HepG2 (cell line): ENCODE data around the gene TOM1L2. TPM values are rescaled to one million over a fixed set of nuclear protein-coding genes. Genes with fewer than 3 reads are reported as not detected.

Source experiments
- PBX2 ChIP-seq: IDR thresholded peaks from 2 replicates; pipeline ENCODE4 v1.6.1; 2016; ENCODE audit warnings: control low read depth
- PCBP2 ChIP-seq: fragments of 200-400 bp; formaldehyde crosslinking; optimal IDR thresholded peaks from 2 replicates; pipeline ENCODE3; 2018; ENCODE audit warnings: low read length, low read depth; ENCODE audit not compliant: poor library complexity, severe bottlenecking
- RARA ChIP-seq: IDR thresholded peaks from 2 replicates; pipeline ENCODE4 v1.6.1; 2016; ENCODE audit warnings: missing genetic modification reagents, missing compliant biosample characterization
- RNF2 ChIP-seq: fragments of 450-650 bp; conservative IDR thresholded peaks from 2 replicates; pipeline ENCODE4 v1.6.1; 2016; ENCODE audit warnings: low read depth
- TCF12 ChIP-seq, 2 experiments: fragments of 450-650 bp in 1 of 2; sonication (generic) in 1 of 2; formaldehyde crosslinking in 1 of 2; IDR thresholded peaks; 2 replicates each; pipeline versions ENCODE4 v1.6.1 to v1.8.0; 2017 to 2022; ENCODE audit warnings: antibody characterized with exemption in 1 of 2, mild to moderate bottlenecking in 1 of 2, missing genetic modification reagents in 1 of 2, moderate library complexity in 1 of 2
- ZBTB38 ChIP-seq: sonication (generic); formaldehyde crosslinking; IDR thresholded peaks from 2 replicates; pipeline ENCODE4 v1.5.1; 2020; ENCODE audit warnings: mild to moderate bottlenecking, missing genetic modification reagents
- ZKSCAN1 ChIP-seq: fragments of 150-350 bp; IDR thresholded peaks from 2 replicates; pipeline ENCODE4 v1.6.1; 2014; ENCODE audit warnings: low read length
- ZNF136 ChIP-seq: sonication (generic); formaldehyde crosslinking; IDR thresholded peaks from 2 replicates; pipeline ENCODE4 v1.8.1; 2022; ENCODE audit warnings: low read depth, mild to moderate bottlenecking, moderate library complexity, missing genetic modification reagents
- ZNF337 ChIP-seq: sonication (generic); formaldehyde crosslinking; IDR thresholded peaks from 2 replicates; pipeline ENCODE4 v1.5.1; 2020; ENCODE audit warnings: missing genetic modification reagents, low read depth, mild to moderate bottlenecking, borderline replicate concordance
- ZNF530 ChIP-seq: sonication (generic); formaldehyde crosslinking; IDR thresholded peaks from 2 replicates; pipeline ENCODE4 v1.5.0; 2020; ENCODE audit warnings: low read depth, mild to moderate bottlenecking, missing genetic modification reagents
- ZNF550 ChIP-seq: sonication (generic); formaldehyde crosslinking; IDR thresholded peaks from 2 replicates; pipeline ENCODE4 v1.4.0; 2020; ENCODE audit warnings: mild to moderate bottlenecking, missing genetic modification reagents, borderline replicate concordance
- ZNF609 ChIP-seq: sonication (generic); formaldehyde crosslinking; IDR thresholded peaks from 2 replicates; pipeline ENCODE4 v1.4.0; 2020; ENCODE audit warnings: mild to moderate bottlenecking, missing genetic modification reagents, borderline replicate concordance
- polyA plus RNA-seq, 8 experiments: library from polyadenylated mRNA; depleted of rRNA in 3 of 8; stranded (reverse) in 7 of 8; unstranded in 1 of 8; fragments of >200 nt; fragmentation: Illumina TruSeq in 4 of 8; extraction: Trizol in 4 of 8; gene quantifications; 2 replicates each; pipeline versions ENCODE4 v1.2.1 to v1.2.3, GENCODE V29; 2011 to 2016; ENCODE audit warnings: low read depth in 4 of 8, missing spikeins in 1 of 8, mixed read lengths in 1 of 8; ENCODE audit not compliant: insufficient read depth in 1 of 8
- total RNA-seq, 5 experiments: library from RNA; depleted of rRNA; stranded (reverse); fragments of >200 nt; fragmentation: Illumina TruSeq; extraction: Trizol; gene quantifications; 2 replicates each; pipeline ENCODE4 v1.2.3, GENCODE V29; 2016; ENCODE audit warnings: low read depth in 1 of 5
- TF ChIP-seq, protein P1 (sequence below): sonication (generic); formaldehyde crosslinking; IDR thresholded peaks from 2 replicates; pipeline ENCODE4 v1.5.0; 2020; ENCODE audit warnings: mild to moderate bottlenecking, missing genetic modification reagents
- TF ChIP-seq, protein P2 (sequence below): sonication (generic); formaldehyde crosslinking; IDR thresholded peaks from 2 replicates; pipeline ENCODE4 v1.5.0; 2020; ENCODE audit warnings: mild to moderate bottlenecking, missing genetic modification reagents, moderate library complexity
- TF ChIP-seq, protein P3 (sequence below): sonication (generic); formaldehyde crosslinking; IDR thresholded peaks from 2 replicates; pipeline ENCODE4 v1.5.1; 2020; ENCODE audit warnings: missing genetic modification reagents, mild to moderate bottlenecking, borderline replicate concordance

Gene TOM1L2
- total and polyA plus RNA-seq, 2 of the 13 experiments (the other 11 are each of a cell fraction or from before 2014, with no cell fraction given) = 4.7 to 7.4 TPM

DNA sequence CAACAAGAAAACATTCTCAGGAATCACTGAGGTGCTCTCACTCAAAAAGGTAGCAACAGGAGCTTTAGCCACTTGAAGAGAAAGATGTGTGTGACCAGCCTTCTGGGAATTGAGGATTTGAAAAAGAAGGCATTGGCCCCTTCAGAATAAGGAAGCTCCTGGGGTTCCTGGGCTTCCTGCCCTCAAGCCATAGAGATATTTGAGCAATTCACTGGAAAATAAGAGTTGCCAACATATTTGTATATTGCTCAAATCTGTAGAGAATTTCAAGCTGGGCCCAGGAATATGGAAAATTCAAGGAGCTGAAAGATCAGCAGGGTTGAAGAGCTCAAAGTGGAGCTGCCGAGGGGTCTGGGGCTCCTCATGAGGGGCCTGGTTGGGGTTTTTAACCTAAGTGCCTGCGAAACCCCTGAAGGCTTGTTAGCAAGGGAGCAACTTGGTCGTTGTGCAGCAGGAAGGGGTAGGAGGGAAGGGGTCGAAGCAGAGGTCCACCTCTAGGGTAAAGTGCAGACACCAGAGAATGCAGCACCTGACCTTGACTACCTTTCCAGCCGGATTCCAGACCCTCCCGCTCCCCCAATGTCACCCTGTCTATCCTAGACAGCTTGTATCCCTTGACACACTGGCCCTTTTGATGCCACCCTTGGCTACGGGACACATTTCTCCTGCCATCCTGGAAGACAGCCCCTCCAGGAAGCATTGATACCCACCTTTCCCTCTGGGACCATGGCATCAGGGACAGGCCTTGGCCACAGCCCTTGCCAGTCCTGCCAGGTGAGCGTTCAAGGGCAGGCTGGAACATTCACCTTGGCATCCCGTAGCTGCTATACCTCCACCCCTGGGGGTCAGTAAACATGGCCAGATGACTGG is 67.8 kb downstream of the TOM1L2 start (continued):
- TF ChIP-seq, protein P1, sequence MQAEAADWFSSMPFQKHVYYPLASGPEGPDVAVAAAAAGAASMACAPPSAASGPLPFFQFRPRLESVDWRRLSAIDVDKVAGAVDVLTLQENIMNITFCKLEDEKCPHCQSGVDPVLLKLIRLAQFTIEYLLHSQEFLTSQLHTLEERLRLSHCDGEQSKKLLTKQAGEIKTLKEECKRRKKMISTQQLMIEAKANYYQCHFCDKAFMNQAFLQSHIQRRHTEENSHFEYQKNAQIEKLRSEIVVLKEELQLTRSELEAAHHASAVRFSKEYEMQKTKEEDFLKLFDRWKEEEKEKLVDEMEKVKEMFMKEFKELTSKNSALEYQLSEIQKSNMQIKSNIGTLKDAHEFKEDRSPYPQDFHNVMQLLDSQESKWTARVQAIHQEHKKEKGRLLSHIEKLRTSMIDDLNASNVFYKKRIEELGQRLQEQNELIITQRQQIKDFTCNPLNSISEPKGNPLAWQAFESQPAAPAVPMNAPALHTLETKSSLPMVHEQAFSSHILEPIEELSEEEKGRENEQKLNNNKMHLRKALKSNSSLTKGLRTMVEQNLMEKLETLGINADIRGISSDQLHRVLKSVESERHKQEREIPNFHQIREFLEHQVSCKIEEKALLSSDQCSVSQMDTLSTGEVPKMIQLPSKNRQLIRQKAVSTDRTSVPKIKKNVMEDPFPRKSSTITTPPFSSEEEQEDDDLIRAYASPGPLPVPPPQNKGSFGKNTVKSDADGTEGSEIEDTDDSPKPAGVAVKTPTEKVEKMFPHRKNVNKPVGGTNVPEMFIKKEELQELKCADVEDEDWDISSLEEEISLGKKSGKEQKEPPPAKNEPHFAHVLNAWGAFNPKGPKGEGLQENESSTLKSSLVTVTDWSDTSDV = no peak
- TF ChIP-seq ZNF609 (CRISPR knock-in tag) = no peak
- TF ChIP-seq ZNF530 = no peak
- TF ChIP-seq ZBTB38 (CRISPR knock-in tag) = no peak
- no peak for TF ChIP-seq ZNF550 (CRISPR knock-in tag)
- TF ChIP-seq ZNF337 = no peak
- no peak for TF ChIP-seq TCF12 (IDR thresholded peaks at IDR 0.05)
- TF ChIP-seq TCF12 (CRISPR knock-in tag; IDR thresholded peaks at IDR 0.05) = no peak
- no peak for TF ChIP-seq PCBP2
- TF ChIP-seq, protein P2, sequence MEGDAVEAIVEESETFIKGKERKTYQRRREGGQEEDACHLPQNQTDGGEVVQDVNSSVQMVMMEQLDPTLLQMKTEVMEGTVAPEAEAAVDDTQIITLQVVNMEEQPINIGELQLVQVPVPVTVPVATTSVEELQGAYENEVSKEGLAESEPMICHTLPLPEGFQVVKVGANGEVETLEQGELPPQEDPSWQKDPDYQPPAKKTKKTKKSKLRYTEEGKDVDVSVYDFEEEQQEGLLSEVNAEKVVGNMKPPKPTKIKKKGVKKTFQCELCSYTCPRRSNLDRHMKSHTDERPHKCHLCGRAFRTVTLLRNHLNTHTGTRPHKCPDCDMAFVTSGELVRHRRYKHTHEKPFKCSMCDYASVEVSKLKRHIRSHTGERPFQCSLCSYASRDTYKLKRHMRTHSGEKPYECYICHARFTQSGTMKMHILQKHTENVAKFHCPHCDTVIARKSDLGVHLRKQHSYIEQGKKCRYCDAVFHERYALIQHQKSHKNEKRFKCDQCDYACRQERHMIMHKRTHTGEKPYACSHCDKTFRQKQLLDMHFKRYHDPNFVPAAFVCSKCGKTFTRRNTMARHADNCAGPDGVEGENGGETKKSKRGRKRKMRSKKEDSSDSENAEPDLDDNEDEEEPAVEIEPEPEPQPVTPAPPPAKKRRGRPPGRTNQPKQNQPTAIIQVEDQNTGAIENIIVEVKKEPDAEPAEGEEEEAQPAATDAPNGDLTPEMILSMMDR (CRISPR knock-in tag) = no peak
- TF ChIP-seq ZKSCAN1 = no peak
- peak; percentile 92 for TF ChIP-seq RARA (CRISPR knock-in tag)
- no peak for TF ChIP-seq RNF2
- TF ChIP-seq, protein P3, sequence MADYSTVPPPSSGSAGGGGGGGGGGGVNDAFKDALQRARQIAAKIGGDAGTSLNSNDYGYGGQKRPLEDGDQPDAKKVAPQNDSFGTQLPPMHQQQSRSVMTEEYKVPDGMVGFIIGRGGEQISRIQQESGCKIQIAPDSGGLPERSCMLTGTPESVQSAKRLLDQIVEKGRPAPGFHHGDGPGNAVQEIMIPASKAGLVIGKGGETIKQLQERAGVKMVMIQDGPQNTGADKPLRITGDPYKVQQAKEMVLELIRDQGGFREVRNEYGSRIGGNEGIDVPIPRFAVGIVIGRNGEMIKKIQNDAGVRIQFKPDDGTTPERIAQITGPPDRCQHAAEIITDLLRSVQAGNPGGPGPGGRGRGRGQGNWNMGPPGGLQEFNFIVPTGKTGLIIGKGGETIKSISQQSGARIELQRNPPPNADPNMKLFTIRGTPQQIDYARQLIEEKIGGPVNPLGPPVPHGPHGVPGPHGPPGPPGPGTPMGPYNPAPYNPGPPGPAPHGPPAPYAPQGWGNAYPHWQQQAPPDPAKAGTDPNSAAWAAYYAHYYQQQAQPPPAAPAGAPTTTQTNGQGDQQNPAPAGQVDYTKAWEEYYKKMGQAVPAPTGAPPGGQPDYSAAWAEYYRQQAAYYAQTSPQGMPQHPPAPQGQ (CRISPR knock-in tag) = no peak
- no peak for TF ChIP-seq ZNF136
- TF ChIP-seq PBX2 = no peak
